ENCODE results near the gene RIPOR3. TPM values are rescaled to one million over a fixed set of nuclear protein-coding genes. Genes with fewer than 3 reads are reported as not detected.
A peak's percentile ranks its signal among the peaks of the same experiment; 100 is the strongest.

Gene RIPOR3
- total and polyA plus RNA-seq, 9 of the 15 experiments (the other 6 are each of a cell fraction or from before 2014, with no cell fraction given): 3.3 to 62.7 (median 21.4) TPM

DNA sequence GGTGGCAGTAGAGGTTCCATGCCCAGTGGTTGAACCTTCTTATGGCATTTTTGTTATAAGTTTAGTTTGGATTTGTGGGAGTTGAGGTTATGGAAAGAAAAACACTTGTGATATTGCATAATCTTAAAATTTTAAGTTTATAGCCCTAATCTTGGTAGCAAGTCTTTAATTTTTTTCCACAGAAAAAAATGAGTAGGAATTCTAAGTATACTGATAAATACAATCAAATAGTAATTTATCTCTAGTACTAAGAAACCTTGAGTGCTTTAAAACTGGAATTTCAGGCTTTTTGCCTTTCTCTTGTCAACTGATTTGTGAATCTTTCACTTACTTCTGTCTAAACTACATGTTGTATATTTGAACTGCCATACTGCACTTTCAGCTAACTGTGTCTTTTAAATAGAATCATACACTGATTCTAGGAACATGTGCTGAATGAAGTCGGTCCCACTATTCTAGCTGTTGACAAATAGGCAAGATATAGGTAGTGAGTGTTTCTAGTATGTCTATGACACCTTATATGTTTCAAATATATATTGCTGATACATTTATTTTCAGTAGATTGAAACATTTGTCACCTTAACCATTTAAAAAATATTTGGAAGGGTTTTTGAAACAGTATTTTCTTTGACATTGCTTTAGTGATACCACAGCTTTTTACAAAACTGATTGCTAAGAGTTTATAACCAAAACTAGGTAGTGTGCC lies 42.5 kb upstream of the RIPOR3 start (continued):
- TF ChIP-seq, protein P1, sequence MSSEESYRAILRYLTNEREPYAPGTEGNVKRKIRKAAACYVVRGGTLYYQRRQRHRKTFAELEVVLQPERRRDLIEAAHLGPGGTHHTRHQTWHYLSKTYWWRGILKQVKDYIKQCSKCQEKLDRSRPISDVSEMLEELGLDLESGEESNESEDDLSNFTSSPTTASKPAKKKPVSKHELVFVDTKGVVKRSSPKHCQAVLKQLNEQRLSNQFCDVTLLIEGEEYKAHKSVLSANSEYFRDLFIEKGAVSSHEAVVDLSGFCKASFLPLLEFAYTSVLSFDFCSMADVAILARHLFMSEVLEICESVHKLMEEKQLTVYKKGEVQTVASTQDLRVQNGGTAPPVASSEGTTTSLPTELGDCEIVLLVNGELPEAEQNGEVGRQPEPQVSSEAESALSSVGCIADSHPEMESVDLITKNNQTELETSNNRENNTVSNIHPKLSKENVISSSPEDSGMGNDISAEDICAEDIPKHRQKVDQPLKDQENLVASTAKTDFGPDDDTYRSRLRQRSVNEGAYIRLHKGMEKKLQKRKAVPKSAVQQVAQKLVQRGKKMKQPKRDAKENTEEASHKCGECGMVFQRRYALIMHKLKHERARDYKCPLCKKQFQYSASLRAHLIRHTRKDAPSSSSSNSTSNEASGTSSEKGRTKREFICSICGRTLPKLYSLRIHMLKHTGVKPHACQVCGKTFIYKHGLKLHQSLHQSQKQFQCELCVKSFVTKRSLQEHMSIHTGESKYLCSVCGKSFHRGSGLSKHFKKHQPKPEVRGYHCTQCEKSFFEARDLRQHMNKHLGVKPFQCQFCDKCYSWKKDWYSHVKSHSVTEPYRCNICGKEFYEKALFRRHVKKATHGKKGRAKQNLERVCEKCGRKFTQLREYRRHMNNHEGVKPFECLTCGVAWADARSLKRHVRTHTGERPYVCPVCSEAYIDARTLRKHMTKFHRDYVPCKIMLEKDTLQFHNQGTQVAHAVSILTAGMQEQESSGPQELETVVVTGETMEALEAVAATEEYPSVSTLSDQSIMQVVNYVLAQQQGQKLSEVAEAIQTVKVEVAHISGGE (CRISPR knock-in tag; IDR thresholded peaks at IDR 0.05): peak in 1 of 3 experiments; percentile 88; a peak in 2 of 6 replicates
- TF ChIP-seq ZNF324 (CRISPR knock-in tag; IDR thresholded peaks at IDR 0.05) (no peak), SPI1 (IDR thresholded peaks at IDR 0.05; ENCODE audit: borderline replicate concordance, low read depth, low read length) (no peak)
- TF ChIP-seq, protein P2, sequence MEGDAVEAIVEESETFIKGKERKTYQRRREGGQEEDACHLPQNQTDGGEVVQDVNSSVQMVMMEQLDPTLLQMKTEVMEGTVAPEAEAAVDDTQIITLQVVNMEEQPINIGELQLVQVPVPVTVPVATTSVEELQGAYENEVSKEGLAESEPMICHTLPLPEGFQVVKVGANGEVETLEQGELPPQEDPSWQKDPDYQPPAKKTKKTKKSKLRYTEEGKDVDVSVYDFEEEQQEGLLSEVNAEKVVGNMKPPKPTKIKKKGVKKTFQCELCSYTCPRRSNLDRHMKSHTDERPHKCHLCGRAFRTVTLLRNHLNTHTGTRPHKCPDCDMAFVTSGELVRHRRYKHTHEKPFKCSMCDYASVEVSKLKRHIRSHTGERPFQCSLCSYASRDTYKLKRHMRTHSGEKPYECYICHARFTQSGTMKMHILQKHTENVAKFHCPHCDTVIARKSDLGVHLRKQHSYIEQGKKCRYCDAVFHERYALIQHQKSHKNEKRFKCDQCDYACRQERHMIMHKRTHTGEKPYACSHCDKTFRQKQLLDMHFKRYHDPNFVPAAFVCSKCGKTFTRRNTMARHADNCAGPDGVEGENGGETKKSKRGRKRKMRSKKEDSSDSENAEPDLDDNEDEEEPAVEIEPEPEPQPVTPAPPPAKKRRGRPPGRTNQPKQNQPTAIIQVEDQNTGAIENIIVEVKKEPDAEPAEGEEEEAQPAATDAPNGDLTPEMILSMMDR (IDR thresholded peaks at IDR 0.05 in 2 of 3, conservative IDR thresholded peaks at IDR 0.05 in 1 of 3; ENCODE audit: insufficient read depth in 2 of 3, low read depth in 1 of 3, low read length in 3 of 3): 0 out of 6 replicates have a peak, but pooled peaks of 1 of the 3 experiments have one; percentile 3

Data from K562 (cell line).